HepG2 (cell line): ENCODE measurements around the gene GALNTL6. TPM values are rescaled to one million over a fixed set of nuclear protein-coding genes. Genes with fewer than 3 reads are reported as not detected.
A peak's percentile ranks its signal among the peaks of the same experiment; 100 is the strongest.

Source experiments
- ATAC-seq: fragments of 200-7000 bp; cut with Tn5 transposase; 3 replicates; pipeline ENCODE4 v1.9.1; 2020; ENCODE audit warnings: mild to moderate bottlenecking, moderate library complexity
- BruUV-seq: library from RNA; stranded (reverse); fragments of 400-500 nt; replicated peaks from 2 replicates; lab custom pipeline; 2021; lab: Mats Ljungman, UMichigan
- CTCF ChIA-PET: fragments of 300-600 bp; formaldehyde crosslinking; extraction: SDS; loops from one replicate; lab custom pipeline; 2021; ENCODE audit warnings: low total read pairs, inconsistent platforms, low intra/inter-chr PET ratio; lab: Yijun Ruan, JAX
- POLR2A ChIA-PET: fragments of 350-600 bp; sonication (Branson Sonifier 250); formaldehyde crosslinking; loops from one replicate; lab custom pipeline; 2020; ENCODE audit warnings: antibody characterized with exemption, inconsistent platforms; lab: Yijun Ruan, JAX
- DNase-seq: peaks from one replicate; pipeline ENCODE4 v3.0.0-alpha.2; 2015; ENCODE audit warnings: low spot score
- FAIRE-seq: peaks from 3 replicates; lab custom pipeline; 2011; peaks lifted over from hg19 to GRCh38; lab: Jason Lieb, UNC
- H2AFZ ChIP-seq: one replicate; pipeline ENCODE4 v1.6.1; 2011; ENCODE audit warnings: low read length, inconsistent platforms
- H3K27ac ChIP-seq: fragments of 300-600 bp; 3 replicates; pipeline ENCODE4 v1.8.0; 2011; ENCODE audit warnings: mixed run types, mild to moderate bottlenecking, mixed read lengths, low read length, inconsistent platforms; ENCODE audit not compliant: insufficient read depth; ENCODE audit errors: extremely low read length
- H3K27me3 ChIP-seq, 2 experiments: fragments of 200-600 bp in 1 of 2; 2 replicates in 1 of 2; 3 replicates in 1 of 2; pipeline versions ENCODE4 v1.6.0 to v1.8.0; 2011; ENCODE audit warnings: low read length in 2 of 2, mild to moderate bottlenecking in 2 of 2, moderate library complexity in 2 of 2, inconsistent platforms in 1 of 2; ENCODE audit not compliant: insufficient read depth in 2 of 2, control insufficient read depth in 1 of 2
- H3K36me3 ChIP-seq, 2 experiments: fragments of 200-600 bp in 1 of 2; replicated peaks in 1 of 2; 2 replicates in 1 of 2; 3 replicates in 1 of 2; pipeline versions ENCODE4 v1.5.1 to v1.8.0; 2011; ENCODE audit warnings: low read length in 2 of 2, inconsistent platforms in 1 of 2; ENCODE audit not compliant: insufficient read depth in 2 of 2, control insufficient read depth in 1 of 2
- H3K4me1 ChIP-seq: 2 replicates; pipeline ENCODE4 v1.5.1; 2012; ENCODE audit warnings: low read length, inconsistent platforms; ENCODE audit not compliant: insufficient read depth
- H3K4me2 ChIP-seq: 2 replicates; pipeline ENCODE4 v1.6.0; 2011; ENCODE audit warnings: low read depth, low read length, inconsistent platforms
- H3K4me3 ChIP-seq, 3 experiments: fragments of 200-600 bp in 1 of 3; sonication (generic), shearing (Covaris generic) in 1 of 3; replicated peaks in 1 of 3; 2 replicates each; pipeline ENCODE4 v1.5.1; 2011 to 2016; ENCODE audit warnings: low read length in 3 of 3, inconsistent platforms in 2 of 3, low read depth in 2 of 3, mild to moderate bottlenecking in 2 of 3, control low read depth in 1 of 3, mixed read lengths in 1 of 3; ENCODE audit not compliant: insufficient read depth in 1 of 3
- H3K79me2 ChIP-seq: one replicate; pipeline ENCODE4 v1.6.1; 2011; ENCODE audit warnings: low read length, inconsistent platforms; ENCODE audit not compliant: insufficient read depth
- H3K9ac ChIP-seq: 2 replicates; pipeline ENCODE4 v1.6.0; 2011; ENCODE audit warnings: mild to moderate bottlenecking, low read depth, low read length, inconsistent platforms; ENCODE audit not compliant: insufficient read depth
- H3K9me3 ChIP-seq: 2 replicates; pipeline ENCODE4 v1.5.1; 2012; ENCODE audit warnings: mild to moderate bottlenecking, low read length
- H4K20me1 ChIP-seq: 2 replicates; pipeline ENCODE4 v1.6.0; 2011; ENCODE audit warnings: inconsistent platforms, mild to moderate bottlenecking, low read length, moderate library complexity; ENCODE audit not compliant: insufficient read depth
- ATF7 ChIP-seq, 2 experiments: fragments of 450-650 bp in 1 of 2; sonication (generic) in 1 of 2; formaldehyde crosslinking in 1 of 2; IDR thresholded peaks; 2 replicates each; pipeline versions ENCODE4 v1.4.0 to v1.6.1; 2016 to 2020; ENCODE audit warnings: antibody characterized with exemption in 1 of 2, mild to moderate bottlenecking in 1 of 2, missing genetic modification reagents in 1 of 2
- MAFK ChIP-seq, 2 experiments: IDR thresholded peaks in 1 of 2; conservative IDR thresholded peaks in 1 of 2; 2 replicates each; pipeline ENCODE4 v1.6.1; 2011; ENCODE audit warnings: improper control_type of control experiment in 2 of 2, low read length in 2 of 2
- ZNF549 ChIP-seq: sonication (generic); formaldehyde crosslinking; IDR thresholded peaks from 2 replicates; pipeline ENCODE4 v1.5.0; 2020; ENCODE audit warnings: missing genetic modification reagents
- ZNF782 ChIP-seq: sonication (generic); formaldehyde crosslinking; IDR thresholded peaks from 2 replicates; pipeline ENCODE4 v1.4.0; 2020; ENCODE audit warnings: missing genetic modification reagents, mild to moderate bottlenecking, borderline replicate concordance
- WGBS: methylation state at CpG from one replicate; pipeline ENCODE4 v1.1.6; 2017; ENCODE audit warnings: low lambda C conversion rate; 5-methylcytosine and 5-hydroxymethylcytosine counted together
- in situ Hi-C: cut with HindIII; loops from 2 replicates; pipeline ENCODE4 v1.10.0; 2017; ENCODE audit warnings: low pct_unique_long_range_greater_than_20kb; ENCODE audit not compliant: extremely low pct_ligation_motif_present
- intact Hi-C: fragments of 100-400 bp; cut with micrococcal nuclease; formaldehyde crosslinking; loops from one replicate; pipeline ENCODE4 v1.10.0; 2022; ENCODE audit not compliant: unreplicated experiment
- polyA plus RNA-seq, 8 experiments: library from polyadenylated mRNA; depleted of rRNA in 3 of 8; stranded (reverse) in 7 of 8; unstranded in 1 of 8; fragments of >200 nt; fragmentation: Illumina TruSeq in 4 of 8; extraction: Trizol in 4 of 8; gene quantifications; 2 replicates each; pipeline versions ENCODE4 v1.2.1 to v1.2.3, GENCODE V29; 2011 to 2016; ENCODE audit warnings: low read depth in 4 of 8, missing spikeins in 1 of 8, mixed read lengths in 1 of 8; ENCODE audit not compliant: insufficient read depth in 1 of 8
- total RNA-seq, 5 experiments: library from RNA; depleted of rRNA; stranded (reverse); fragments of >200 nt; fragmentation: Illumina TruSeq; extraction: Trizol; gene quantifications; 2 replicates each; pipeline ENCODE4 v1.2.3, GENCODE V29; 2016; ENCODE audit warnings: low read depth in 1 of 5

The GALNTL6 gene
- total and polyA plus RNA-seq, 2 of the 13 experiments (the other 11 are each of a cell fraction or from before 2014, with no cell fraction given): not detected

GRCh38 chr4:172311682-172312081 is 498.5 kb downstream of the GALNTL6 start:
- no peaks in the 10 kb centered on the region for H3K36me3 ChIP-seq
- H3K4me3 ChIP-seq: no peak overlapping the region
- no peak overlapping the region for H2AFZ ChIP-seq
- CTCF ChIA-PET: no interaction called here
- H3K9ac ChIP-seq: no peak overlapping the region
- ATAC-seq (no peak), FAIRE-seq (no peak), DNase-seq (no peak)
- no peak for TF ChIP-seq ZNF549
- TF ChIP-seq ATF7 (IDR thresholded peaks at IDR 0.05): peak; percentile 61
- no peak for TF ChIP-seq ATF7 (CRISPR knock-in tag; IDR thresholded peaks at IDR 0.05)
- 2% methylated on average over 3 of the region's 3 CpGs for WGBS
- no peaks in the 10 kb centered on the region for H3K27me3 ChIP-seq
- H3K27ac ChIP-seq: no peak overlapping the region
- no peaks in the 10 kb centered on the region for H4K20me1 ChIP-seq
- BruUV-seq: no TSS peak
- H3K4me2 ChIP-seq: no peak overlapping the region
- H3K79me2 ChIP-seq: no peaks in the 10 kb centered on the region
- in situ Hi-C loops: no loop called here
- POLR2A ChIA-PET: no interaction called here
- H3K9me3 ChIP-seq: no peaks in the 10 kb centered on the region
- intact Hi-C loops: no loop called here
- H3K4me1 ChIP-seq: no peaks in the 10 kb centered on the region

GRCh38 chr4:172323288-172323687 is 510.1 kb downstream of the GALNTL6 start:
- in situ Hi-C loops (no loop called here), intact Hi-C loops (no loop called here)
- H3K27ac ChIP-seq: no peak overlapping the region
- DNase-seq (no peak), ATAC-seq (no peak), FAIRE-seq (no peak)
- H3K4me2 ChIP-seq: no peak overlapping the region
- ChIA-PET CTCF (no interaction called here), POLR2A (no interaction called here)
- no peak overlapping the region for H3K9ac ChIP-seq
- H2AFZ ChIP-seq: no peak overlapping the region
- WGBS: 1% methylated on average over 2 of the region's 2 CpGs
- H3K9me3 ChIP-seq: no peaks in the 10 kb centered on the region
- TF ChIP-seq MAFK (conservative IDR thresholded peaks at IDR 0.05 in 1 of 2, IDR thresholded peaks at IDR 0.05 in 1 of 2; ENCODE audit: low read length in 2 of 2) (0 out of 4 replicates have a peak, but pooled peaks of 1 of the 2 experiments have one; percentile 24), ZNF782 (no peak)
- H4K20me1 ChIP-seq: no peaks in the 10 kb centered on the region
- H3K4me1 ChIP-seq: no peaks in the 10 kb centered on the region
- no TSS peak for BruUV-seq
- no peaks in the 10 kb centered on the region for H3K27me3 ChIP-seq
- no peak overlapping the region for H3K4me3 ChIP-seq
- no peaks in the 10 kb centered on the region for H3K36me3 ChIP-seq
- H3K79me2 ChIP-seq: no peaks in the 10 kb centered on the region
